HG03432 (cell line): ENCODE measurements around the gene RERG.

Experiments used
- ATAC-seq: cut with Tn5 transposase; IDR thresholded peaks from one replicate; pipeline ENCODE4 v1.9.1; 2021; ENCODE audit warnings: mild to moderate bottlenecking, moderate library complexity; ENCODE audit not compliant: unreplicated experiment

Gene RERG

DNA sequence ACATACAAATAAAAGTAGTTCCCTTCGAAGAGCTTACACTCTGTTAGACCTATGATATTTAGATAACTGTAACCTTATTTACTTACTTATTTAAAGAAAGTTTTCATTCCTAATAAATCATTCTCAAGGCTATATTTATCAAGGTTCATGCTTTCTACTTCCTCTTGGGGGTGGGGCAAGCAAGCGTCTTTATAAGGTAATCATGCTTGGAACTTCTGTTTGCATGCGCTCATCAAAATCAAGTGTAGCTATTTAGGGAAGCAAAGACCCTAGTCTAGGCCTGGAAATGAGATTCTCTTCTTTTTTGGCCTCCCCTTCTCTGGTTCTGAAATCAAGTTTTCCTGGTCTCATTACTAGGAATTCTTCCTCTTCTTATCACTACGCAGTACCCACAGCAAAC, 766 bp downstream of the RERG start:
- ATAC-seq: no peak

DNA sequence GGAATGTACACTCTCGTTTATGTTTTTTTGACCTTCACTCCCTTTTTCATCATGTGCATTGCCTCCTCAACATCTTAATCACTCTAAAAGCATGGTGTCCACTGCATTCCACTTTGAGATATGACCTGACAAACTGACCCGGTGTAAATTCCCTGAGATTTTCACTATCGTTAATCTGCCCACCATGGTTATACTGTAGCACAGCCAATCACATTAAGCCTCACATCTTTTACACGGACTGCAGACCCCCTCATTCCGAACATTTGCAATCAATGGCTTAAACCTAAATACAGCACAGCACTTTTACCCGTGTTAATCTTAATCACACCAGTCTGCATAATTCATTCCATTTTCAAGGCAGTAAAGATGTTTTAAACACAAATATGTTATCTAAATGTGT, 2.4 kb downstream of the RERG start:
- no peak for ATAC-seq

DNA sequence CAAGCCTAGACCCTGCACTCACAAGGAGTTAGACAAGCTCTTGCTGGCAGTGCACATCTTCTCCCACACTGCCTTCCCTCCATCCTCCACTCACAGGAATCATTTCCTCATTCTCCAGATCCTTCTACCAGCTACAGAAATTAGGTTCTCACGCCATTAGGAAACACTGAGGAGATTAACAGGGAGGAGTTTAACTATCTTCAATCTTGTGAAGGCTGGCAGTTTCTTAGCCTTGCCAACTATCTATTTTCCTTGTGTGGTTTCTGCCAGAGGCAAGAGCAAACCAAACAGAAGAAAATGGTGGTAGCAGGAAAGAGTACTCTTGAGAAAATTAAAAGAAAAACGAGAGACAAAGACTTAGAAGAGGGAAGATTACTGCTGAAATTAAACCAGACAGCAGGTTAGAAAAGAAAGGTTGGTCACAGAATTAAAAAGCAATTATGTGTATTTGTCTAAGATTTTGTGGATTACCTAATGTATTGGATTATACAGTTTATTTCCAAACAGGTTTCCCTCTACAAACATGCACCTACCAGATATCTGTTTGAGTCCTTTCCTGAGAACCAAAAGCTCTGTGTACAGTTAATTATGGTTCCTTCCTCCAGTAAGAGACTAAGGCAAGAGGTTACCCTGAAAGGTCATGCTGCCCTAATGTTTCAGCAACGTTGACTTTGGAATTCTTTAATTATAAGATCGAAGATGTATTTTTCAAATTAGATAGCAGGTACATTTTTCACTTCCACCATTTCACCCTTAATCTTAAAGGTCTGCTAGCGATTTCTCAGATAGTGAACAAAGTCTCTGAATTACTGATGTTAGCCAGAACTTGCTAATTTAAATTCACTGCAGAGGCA, 5.0 kb downstream of the RERG start:
- ATAC-seq: no peak

DNA sequence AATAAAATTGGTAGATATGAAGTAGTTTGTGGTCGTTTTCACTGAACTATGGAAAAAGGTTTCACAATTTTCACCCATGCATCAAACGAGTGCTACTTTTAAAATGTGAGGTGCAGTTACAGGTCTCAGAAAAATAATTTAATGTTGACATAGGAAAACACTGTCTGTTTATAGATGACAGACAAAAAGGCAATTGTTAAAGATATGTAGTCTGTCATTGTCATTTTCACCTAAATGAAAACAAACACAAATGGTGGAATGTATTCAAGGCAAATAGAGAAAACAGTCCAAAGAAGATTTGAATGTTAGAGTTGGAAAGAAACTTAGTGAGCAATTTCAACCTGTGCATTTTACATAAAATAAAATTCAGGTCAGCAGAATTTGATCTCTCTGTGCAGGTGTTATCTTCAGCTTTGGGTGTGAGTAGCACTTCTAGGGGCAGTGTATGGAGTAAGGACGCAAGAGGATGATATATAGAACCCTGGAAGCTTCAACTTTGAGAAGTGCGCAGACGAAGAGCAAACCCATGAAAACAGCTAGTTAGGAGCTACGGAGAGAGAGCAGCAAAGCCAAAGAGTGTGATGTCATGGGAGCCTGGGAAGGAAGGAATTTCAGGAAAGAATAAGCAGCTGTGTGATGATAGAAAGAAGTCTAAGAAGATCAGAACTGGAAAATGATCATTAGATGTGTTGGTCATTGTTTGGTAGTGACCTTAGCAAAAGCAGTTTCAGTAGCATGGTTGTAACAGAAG, 6.2 kb downstream of the RERG start:
- ATAC-seq: no peak

DNA sequence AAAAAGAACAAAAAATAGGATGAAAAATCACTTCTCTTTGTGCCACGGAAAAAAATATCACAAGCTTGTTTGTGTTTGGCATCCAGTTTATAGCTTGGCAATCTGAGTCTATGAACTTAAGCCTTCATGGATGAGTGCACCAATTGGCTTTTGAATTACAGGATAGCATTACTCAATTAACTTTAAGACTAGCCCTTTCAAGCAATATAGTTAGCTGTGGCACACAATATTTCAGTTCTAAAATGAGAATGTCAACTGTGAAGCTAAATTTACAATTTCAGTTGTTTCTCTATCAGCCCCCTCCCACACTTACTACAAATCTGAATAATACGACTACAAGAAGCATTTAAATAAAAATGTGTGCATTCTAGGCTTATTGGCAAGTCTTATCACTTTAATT, 8.3 kb downstream of the RERG start:
- ATAC-seq: no peak

DNA sequence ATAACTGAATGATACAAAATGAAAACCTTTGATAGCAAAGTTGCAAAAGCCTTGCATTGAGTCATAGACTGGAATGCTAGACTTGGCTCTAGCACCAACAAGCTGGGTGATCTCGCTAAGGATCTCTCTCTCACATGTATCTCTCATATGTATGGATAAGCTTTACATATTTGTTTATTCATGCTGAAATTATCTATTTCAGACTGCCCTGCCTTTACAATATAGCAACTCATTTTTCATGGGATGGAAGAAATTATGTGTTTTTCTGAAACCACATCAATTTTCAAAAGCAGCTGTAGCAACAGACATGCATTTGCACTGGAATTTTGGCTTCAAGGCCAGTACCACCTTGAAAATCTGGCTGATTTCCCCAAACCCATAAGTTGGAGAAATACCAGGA, 11.4 kb downstream of the RERG start:
- ATAC-seq: no peak

DNA sequence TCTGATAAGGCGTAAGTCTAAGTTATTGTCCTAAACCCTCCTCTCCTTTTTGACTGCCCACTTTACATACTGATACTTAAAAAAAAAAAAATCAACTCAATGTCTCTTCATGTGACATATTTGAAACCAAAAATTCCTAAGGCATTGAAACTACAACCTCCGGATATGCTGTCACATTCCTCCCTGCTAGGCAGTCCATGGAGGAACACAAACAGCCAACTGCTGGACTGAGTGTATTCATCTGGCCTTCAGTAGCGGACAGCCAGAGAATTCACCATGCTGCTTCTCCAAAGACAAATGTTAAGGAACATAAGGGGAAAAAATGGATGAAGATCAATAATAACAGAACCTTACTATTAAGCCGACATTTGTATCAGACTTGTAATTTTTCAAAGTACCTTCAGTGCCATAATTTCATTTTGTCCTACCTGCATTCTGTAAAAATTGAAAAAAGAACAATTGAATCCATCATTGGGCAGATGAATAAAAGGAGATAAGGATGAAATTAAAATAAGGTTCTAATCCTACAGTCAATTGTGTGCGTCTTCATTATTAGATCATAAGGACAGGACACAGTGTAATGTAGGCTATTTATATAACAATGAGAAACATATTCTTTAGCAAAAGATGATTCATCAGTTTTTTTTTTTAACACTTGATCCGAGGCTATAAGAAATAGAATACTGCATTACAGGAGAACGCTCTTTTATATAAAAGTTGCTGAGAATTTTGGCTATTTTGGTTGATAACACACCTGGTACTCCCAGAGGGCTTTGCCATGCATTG, 12.2 kb downstream of the RERG start:
- ATAC-seq: no peak

DNA sequence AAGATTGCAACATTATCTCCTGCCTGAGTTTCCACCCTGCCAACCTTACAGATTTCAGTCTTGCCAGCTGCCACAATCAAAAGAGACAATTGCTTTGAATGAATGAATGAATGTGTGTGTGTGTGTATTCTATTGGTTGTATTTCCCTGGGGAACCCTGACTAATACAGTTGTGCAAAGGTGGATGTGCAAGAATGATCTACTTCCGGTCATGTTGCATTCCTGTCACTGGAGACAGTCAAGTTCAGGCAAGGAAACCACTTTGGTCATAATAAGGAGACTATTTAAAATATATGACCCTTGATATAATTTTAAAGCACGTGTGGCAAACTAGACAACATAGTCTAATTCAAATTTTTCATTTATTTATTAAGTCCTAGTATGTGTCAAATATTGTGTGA, 13.1 kb downstream of the RERG start:
- ATAC-seq: no peak

DNA sequence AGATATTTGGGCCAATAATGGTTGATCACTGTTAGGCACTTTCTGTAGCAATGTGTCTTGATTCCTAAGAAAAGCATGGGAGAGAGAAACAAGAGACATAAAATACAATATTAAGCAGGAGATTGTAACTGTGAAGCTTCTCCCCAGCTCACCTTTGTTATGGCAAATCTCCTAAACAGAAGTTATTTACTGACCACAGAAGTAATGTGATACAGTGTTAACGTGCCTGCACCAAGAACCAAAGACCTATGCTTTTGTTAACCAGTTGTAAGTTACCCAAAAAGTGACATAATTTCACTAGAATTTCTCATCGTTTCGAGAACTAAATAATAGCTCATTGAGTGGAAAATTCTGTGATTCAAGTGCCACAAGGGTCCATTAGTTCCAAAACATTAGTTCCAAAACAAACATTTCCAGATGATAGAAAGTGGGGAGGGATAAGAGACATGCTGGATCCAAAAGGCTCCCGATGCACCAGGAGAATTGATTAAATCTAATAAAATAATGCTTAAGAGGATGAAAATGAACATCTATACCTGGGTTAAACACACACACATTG, 14.3 kb downstream of the RERG start:
- ATAC-seq: no peak

DNA sequence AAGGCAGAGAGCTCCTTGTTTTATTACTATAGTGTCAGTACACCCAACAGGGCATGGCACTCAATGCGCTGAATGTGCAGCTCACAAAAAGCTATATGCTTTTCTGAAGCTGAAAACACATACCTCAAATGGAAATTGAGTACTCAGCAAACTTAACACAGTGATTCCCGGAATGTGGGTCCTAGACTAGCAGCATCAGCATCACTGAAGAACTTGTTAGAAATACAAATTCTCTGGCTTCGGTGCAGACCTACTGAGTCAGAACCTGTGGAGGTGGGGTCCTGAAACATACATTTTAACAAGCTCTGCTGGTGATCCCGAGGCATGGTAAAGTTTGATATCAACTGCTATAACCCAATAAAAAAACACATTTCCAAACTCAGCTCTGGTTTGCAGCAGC, 14.9 kb downstream of the RERG start:
- no peak for ATAC-seq

DNA sequence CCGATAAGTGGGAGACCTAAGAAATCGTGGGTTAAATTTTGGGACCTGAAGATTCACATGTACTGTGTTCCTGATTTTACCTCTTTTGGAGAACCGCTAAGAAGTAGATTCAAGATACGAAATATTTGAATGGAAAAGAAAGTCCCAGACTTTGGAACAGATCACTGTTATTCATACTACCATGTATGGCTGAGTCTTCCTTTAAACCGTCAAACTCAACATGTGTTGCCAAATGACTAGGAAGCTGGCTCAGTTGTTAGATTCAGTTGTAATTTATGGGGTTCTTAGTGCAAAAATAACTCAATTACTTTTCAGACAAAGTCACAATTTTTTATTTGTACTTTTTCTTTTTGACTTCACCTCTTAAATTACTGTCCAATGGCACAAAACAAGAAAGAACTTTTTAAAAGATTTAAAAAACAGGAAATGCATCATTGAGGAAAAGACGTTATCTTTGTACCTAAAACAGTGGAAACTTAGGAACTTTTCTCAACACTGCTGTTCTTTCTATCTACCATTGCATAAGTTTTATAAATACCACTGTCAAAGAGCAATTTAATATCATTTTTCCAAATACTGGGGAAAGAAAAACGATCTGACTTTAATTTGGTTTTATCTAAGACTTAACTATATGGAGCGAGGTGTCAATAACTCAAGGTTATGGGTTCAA, 15.7 kb downstream of the RERG start:
- ATAC-seq: no peak

DNA sequence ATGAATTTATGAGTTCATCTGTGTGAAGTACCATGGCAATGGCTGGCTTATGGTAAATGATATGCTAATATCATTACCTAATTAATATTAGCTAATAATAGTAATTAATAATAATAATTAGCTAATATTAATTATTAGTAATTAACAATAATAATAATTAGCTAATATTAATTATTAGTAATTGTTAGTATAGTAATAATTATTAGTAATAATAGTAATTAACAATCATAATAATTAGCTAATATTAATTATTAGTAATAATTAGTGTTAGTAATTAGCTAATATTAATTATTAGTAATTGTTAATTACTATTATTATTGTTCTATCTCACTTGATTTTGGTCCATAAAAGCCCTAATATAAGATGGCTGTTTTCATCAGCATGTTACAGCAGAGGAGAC, 19.8 kb downstream of the RERG start:
- ATAC-seq: no peak

DNA sequence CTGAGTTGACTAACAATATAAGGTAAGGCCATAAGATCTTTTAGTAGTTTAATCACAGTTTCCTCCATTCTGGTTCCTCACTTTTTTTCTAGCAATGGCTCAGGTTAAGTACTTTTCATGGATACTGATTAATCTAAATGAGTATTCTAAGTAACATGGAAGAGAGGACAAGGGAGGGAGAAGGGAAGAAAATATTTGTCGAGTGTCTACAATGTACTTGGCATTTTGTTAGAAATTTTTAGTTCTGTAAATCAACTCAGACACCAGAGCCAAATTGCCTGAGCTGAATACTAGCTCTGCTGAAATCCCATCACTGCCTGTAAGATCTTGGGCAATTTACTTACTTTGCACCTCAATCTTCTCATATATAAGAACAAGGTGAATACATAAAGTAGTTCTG, 20.2 kb downstream of the RERG start:
- ATAC-seq: no peak

DNA sequence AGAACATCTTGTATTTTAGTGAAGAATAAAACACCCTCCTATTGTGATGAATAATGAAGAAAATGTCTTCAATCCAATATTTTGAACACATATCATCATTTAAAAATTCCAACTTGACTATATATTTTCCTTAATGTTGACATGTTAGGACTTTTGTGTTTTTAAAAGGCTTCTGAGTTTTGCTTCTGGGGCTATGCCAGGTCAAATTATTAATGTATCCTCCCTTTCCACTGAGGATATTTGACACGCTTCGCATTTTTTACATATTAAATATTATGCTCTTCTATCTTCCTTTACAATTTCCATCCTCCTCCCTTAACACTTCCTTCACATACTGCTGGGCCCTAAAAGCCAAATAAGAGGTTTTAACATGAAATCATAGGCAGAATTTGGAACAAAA, 20.6 kb downstream of the RERG start:
- ATAC-seq: no peak

DNA sequence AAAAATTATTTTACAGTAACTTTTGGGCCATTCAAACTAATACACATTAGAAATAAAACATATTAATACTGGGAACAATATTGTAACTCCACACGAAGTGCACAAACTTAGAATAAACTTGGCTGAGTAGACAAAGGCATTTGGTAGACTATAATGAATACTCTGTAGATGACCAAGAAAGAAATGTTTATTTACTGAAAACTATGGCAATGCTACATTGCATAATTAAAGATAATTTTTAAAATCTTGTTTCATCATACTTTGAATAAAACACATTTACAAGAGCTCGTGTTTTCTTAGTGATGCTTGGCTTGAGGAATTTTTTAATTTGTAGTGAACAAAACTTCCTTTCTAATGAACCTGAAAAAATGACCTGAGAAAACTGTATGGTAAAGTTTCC, 21.3 kb downstream of the RERG start:
- no peak for ATAC-seq

DNA sequence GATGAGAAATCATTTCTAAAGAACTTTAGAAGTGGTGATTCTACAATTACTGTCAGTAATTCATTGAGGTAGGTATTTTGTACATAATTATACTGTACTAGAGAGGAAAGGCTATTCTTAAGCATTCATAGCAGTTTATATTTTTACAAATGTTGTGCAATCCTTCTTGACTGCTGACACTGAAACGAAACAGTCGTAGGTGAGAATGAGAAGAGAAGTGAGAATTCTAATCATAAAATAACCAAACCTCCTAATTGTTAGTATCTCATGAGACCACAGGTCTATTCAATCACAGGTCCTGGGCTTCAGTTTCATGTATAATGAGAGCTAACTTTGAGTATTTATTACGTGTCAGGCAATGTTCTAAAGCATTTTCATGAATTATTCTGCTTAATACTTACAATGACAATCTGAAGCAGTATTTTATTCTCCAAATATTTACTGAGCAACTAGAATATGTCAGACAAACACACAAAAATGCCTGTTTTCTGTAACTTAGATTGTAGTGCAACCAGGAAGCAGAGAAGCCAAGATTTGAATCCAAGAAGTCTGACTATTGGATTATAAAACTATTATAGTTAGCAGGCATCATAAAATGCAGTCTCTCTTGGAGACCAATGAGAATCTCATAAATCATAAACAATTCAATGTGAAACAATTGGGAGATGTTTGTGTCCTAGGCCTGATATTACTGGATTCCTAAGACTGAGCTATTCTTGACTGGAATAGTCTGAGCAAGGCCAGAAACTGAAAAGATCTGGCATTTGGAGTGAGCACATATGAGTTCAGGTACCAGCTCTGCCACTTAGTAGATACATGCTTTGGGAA, 24.3 kb downstream of the RERG start:
- no peak for ATAC-seq

DNA sequence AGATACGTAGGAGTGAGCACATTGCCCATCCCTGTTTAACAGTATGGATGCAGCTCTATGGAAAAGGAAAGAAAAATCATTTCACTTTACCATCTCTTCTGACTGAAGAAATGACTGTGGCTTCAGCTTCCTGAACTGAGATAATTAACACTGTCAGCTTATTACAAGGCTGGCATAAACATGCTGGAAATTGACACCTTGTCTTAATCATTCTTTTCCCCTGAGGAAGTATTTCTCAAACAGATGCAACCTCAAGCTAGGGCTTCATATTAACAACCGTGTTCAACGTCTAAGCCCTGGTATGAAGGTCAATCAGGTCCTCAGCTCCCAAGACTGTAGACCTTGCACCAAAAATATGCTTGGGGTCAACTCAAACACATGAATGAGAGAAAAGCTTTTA, 25.0 kb downstream of the RERG start:
- ATAC-seq: no peak

DNA sequence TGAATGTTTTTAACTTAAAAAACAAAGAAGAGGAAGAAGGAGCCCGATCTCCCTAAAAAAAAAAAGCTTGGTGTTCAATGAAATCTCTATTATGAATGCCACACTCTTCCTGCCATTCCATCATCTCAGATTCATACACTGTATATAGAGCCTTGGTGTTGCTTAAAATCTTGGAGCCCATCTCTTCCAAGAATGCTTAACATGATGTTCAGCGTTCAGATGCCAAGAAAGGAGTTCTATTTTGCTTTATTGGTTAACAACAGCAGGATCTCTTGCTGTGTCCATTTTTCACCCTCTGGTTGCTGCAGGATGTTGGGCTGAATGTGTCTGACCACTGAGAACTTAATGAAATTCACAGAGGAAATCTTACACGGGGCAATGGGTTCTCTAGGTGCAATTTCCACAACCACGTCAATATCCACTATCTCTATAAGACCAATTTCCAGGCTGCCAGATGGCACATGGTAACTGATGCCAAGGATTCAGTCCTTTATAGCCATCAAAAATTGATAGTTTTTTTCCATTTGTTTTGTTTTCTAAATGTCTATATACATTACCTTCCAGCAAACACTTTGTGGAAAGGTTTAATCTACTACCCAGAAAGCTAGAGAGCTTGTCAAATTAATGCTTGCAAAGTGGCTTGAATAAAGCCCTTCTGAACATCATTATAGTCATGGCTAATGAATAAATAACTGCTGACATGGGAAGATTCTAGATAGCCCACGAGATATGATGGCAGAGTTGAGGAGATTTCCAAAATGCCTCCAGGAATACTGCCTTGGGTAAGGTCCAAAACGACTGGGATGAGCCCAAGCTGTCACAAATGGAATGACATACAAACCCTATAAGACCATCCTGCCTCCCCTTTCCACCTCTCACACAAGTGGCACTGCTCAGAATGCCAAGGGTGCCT, 26.5 kb downstream of the RERG start:
- no peak for ATAC-seq

DNA sequence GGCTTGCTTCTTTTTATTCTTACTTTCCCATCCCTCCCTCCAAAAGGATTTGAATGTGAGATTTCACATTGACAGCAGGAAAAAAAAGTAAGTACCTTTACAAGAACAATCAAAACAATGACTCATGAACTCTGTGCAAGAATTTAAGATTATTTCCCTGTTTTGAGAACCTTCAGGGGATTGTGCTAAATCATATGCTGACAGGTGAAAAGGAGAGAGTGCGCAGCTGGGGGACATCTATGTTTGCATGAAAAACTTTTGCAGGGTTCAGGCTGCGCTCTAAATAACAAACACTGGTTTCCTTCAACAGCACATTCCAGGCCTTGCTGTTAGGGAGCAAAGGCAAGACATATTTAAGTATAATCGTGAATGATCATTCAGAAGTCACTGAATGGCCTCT, 27.3 kb downstream of the RERG start:
- ATAC-seq: no peak
